ENCODE results near the gene NELFA. TPM values are rescaled to one million over a fixed set of nuclear protein-coding genes. Genes with fewer than 3 reads are reported as not detected.

Gene NELFA
- total RNA-seq, 4 donors from 2014 or later: 29.3 to 45.3 (median 35.7) TPM

DNA sequence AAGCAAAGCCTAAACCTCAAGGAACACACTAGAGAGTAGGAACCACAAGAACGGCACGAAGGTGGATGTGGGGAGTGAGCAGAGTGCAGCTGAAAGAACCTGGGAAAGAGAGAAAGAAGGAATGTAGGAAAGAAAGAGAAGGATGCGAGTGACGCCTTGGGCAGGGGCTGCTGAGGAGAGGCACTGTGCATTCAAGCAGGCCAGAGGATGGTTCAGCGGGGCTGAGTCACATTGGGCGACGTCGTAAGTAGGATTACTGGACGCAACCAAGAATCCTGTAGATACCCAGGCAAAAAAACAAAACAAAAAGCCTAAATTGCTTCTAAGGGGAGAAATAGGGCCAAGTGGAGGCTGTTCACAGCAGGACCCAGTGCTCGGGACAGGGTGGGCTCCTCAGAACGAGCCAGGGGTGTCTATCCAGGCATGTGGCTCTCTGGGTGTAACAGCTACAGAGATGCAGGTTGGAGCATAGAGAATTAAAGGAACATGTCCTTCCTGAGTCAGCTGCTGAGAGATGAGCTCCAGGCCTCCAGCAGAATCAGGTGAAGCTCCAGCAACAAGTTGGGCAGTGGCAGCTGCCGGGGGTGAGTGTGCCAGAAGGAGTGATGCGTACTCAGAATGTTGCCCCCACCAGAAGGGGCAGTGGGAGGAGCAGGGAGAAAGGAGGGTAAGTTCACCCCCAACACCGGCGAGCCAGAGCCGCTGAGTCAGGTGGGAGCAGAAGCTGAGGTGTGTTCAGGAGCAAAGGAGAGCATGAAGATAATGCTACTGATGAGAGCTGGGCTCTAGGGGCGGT lies 38.6 kb downstream of the NELFA start:
- H3K4me3 ChIP-seq (ENCODE audit: low read depth, poor library complexity, severe bottlenecking): no peak overlapping the region
- intact Hi-C loops (cut with DNase I; ENCODE audit: low total_unique reads): no loop called here
- no peak for DNase-seq (ENCODE audit: low spot score in 2 of 2)
- WGBS, 2 donors: 92 to 93% methylated on average over 17 of the region's 17 CpGs
- TF ChIP-seq POLR2A (IDR thresholded peaks at IDR 0.05): no peak
- TF ChIP-seq, protein P1, sequence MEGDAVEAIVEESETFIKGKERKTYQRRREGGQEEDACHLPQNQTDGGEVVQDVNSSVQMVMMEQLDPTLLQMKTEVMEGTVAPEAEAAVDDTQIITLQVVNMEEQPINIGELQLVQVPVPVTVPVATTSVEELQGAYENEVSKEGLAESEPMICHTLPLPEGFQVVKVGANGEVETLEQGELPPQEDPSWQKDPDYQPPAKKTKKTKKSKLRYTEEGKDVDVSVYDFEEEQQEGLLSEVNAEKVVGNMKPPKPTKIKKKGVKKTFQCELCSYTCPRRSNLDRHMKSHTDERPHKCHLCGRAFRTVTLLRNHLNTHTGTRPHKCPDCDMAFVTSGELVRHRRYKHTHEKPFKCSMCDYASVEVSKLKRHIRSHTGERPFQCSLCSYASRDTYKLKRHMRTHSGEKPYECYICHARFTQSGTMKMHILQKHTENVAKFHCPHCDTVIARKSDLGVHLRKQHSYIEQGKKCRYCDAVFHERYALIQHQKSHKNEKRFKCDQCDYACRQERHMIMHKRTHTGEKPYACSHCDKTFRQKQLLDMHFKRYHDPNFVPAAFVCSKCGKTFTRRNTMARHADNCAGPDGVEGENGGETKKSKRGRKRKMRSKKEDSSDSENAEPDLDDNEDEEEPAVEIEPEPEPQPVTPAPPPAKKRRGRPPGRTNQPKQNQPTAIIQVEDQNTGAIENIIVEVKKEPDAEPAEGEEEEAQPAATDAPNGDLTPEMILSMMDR (IDR thresholded peaks at IDR 0.05): no peak

DNA sequence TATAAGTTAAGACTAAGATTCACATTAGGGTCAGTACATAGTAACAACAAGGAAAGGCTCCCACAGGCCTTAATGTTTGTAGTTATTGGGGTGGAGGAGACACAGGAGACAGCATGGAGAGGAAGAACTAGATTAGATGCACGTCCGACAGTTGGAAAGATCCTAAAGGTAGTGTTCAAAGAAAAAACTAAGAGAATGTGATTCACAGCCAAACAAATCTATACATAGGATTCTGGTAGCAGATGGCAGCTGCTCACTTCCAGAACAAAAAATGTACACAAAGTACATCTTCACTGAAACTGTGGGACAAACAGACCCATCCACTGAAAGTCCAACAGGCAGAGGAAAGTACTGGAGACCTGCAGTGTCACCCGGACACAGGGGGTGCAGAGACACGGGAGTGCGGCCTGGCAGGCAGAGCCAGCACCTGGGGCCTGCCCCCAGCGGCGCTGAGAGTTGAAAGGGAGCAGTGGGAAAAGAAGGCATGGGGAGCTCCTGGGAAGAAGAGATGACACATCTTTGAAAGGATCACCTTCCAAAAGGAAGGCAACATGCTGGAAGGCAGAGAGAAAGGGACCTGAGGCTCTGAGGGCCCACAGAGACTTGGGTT lies 40.0 kb downstream of the NELFA start:
- intact Hi-C loops (cut with DNase I; ENCODE audit: low total_unique reads): no loop called here
- H3K4me3 ChIP-seq (ENCODE audit: low read depth, poor library complexity, severe bottlenecking): no peak overlapping the region
- TF ChIP-seq, protein P1 (IDR thresholded peaks at IDR 0.05): no peak
- no peak for TF ChIP-seq POLR2A (IDR thresholded peaks at IDR 0.05)
- WGBS, 2 donors: 94 to 95% methylated on average over 7 of the region's 7 CpGs
- no peak for DNase-seq (ENCODE audit: low spot score in 2 of 2)

DNA sequence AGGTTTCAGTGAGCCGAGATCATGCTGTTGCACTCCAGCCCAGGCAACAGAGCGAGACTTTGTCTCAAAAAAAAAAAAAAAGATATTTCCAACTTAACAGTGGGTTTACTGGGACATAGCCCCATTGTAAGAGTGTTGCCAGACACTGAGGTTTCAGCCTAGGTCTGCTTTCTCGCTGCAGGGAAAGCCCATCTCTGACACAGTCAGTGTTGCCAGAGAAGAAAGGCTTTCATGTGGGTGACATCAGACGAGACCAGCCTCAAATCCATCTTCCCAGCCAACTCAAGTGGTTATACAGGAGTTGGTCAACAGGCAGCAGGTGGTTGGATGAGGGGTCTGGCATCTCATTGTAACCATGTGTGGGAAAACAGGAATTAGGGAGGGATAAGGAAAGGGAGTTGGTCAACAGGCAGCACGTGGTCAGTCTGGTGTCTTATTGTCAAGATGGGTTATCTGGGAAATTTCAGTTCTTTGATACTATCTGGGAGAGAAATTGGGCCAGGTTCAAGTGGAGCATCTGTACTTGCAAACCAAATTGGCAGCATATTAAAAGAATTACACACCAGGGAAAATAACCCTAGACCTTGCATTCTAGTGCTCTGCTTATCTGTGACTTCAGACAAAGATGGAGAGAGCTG lies 41.1 kb downstream of the NELFA start:
- intact Hi-C loops (cut with DNase I; ENCODE audit: low total_unique reads): no loop called here
- TF ChIP-seq POLR2A (IDR thresholded peaks at IDR 0.05): no peak
- TF ChIP-seq, protein P1 (IDR thresholded peaks at IDR 0.05): no peak
- 81 to 91% methylated on average over 5 of the region's 5 CpGs for WGBS, 2 donors
- H3K4me3 ChIP-seq (ENCODE audit: low read depth, poor library complexity, severe bottlenecking): no peak overlapping the region
- DNase-seq (ENCODE audit: low spot score in 2 of 2): no peak

DNA sequence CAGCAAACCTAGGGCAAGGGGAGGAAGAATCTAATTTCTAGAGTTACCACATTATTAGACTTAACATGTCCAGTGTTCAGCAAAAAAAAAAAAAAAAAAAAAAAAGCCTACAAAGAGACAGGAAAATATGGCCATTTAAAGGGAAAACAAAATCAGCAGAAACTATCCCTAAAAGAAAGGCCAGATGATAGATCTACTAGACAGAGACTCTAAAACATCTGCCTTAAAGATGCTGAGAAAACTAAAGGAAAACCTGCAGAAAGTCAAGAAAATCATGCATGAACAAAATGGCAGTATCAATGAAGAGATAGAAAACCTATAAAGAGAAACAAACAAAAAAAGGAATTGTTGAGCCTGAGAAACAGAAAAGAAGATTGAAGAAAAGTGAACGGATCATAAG lies 43.8 kb downstream of the NELFA start:
- 92 to 97% methylated on average over 1 of the region's 1 CpG for WGBS, 2 donors

DNA sequence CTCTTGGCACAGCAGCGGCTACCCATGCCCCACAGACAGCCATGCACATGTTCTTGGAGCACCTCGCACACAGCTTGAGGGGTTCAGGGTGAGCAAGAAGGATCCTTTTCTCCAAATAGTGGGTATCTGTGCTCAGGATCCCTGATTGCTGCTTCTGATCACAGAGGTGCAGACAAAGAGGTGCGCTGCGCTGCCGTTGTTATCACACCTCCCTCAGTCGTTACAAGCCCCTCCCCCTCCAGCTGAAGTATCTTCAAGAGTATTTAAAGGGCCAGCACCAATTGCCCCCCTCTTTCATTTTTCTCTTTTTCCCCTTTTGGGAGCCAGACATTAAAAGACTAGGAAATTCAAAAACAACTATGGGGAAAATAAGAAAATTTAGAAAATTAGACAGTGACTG lies 44.3 kb downstream of the NELFA start:
- no peak for DNase-seq (ENCODE audit: low spot score in 2 of 2)
- WGBS, 2 donors: 78 to 81% methylated on average over 6 of the region's 6 CpGs
- H3K4me3 ChIP-seq (ENCODE audit: low read depth, poor library complexity, severe bottlenecking): no peak overlapping the region
- intact Hi-C loops (cut with DNase I; ENCODE audit: low total_unique reads): loop anchor here (5.0 kb wide), 1 partner anchor 287 kb away; no protein-coding TSS in a partner anchor
- TF ChIP-seq, protein P1 (IDR thresholded peaks at IDR 0.05): no peak
- TF ChIP-seq POLR2A (IDR thresholded peaks at IDR 0.05): no peak

More for the DNA sequence above, 43.8 kb downstream of the NELFA start:
- H3K4me3 ChIP-seq (ENCODE audit: low read depth, poor library complexity, severe bottlenecking): no peak overlapping the region
- TF ChIP-seq, protein P1 (IDR thresholded peaks at IDR 0.05): no peak
- TF ChIP-seq POLR2A (IDR thresholded peaks at IDR 0.05): no peak
- intact Hi-C loops (cut with DNase I; ENCODE audit: low total_unique reads): loop anchor here (5.0 kb wide), 1 partner anchor 288 kb away; no protein-coding TSS in a partner anchor
- DNase-seq (ENCODE audit: low spot score in 2 of 2): no peak

Data from lower leg skin (tissue), 4 donors.